Measurements from ENCODE around the gene LRP3. TPM values are rescaled to one million over a fixed set of nuclear protein-coding genes. Genes with fewer than 3 reads are reported as not detected.
"Not testable (repeated sequence)": the region's sequence is repeated elsewhere in the genome, so short reads cannot be mapped to it uniquely, and the experiment has no call there.

The LRP3 gene
- total RNA-seq, 1 donor from 2014 or later = 28.8 TPM

- H3K4me3 ChIP-seq = no peak overlapping the region
- peaks cover 10% of the 10 kb centered on the region for H3K27me3 ChIP-seq
- no peak for DNase-seq (ENCODE audit: low spot score in 2 of 2)
- no peaks in the 10 kb centered on the region for H3K4me1 ChIP-seq
- H3K36me3 ChIP-seq = no peaks in the 10 kb centered on the region
- intact Hi-C loops (cut with DNase I) = no loop called here
- no peaks in the 10 kb centered on the region for H3K9me3 ChIP-seq
- no peak for TF ChIP-seq CTCF (IDR thresholded peaks at IDR 0.05)
- no peak overlapping the region for H3K27ac ChIP-seq
Observed at GRCh38 chr19:33221638-33222037, 27.5 kb downstream of the LRP3 start.

- H3K27me3 ChIP-seq = peaks cover 16% of the 10 kb centered on the region
- H3K36me3 ChIP-seq; intact Hi-C loops (cut with DNase I); H3K9me3 ChIP-seq; H3K4me3 ChIP-seq; DNase-seq (ENCODE audit: low spot score in 2 of 2); H3K27ac ChIP-seq; H3K4me1 ChIP-seq: not testable (repeated sequence)
Observed at GRCh38 chr19:33222255-33222654, 28.1 kb downstream of the LRP3 start.

DNA sequence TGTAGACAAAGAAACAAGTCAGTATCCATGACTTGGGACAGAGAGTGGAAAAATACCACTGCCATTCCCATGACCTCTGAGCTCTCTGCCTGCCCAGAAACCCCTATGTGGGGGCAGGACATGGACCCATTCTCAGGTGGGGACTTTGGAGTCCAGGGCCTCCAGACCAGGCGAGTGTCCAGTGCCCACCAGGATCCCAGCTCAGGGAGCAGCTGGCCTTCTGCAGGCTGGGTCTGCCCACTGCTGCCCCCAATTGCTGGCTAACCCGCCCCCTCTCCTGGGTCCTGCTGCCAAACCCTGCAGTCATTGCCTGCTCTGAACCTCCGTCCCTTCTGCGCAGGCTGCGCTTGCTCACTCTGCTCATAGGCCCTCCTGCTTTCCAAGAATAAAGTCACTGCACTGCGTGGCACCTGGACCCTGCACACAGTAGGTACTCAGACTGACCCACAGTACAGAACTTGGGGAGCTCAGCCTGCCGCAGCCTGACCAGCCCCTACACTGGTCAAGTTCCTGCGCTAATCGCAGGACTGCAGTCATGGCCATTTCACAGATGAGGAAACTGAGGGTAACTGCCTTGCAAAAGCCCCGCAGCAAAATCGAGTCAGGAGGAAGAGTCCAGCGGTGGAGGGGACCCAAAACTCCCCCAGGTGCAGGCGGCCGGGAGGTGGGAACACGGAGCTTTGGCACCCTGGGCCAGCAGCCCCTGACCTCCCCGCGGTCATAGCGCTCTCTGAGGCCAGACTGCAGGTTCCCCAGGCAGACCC, 30.7 kb downstream of the LRP3 start:
- Histone ChIP-seq H3K4me3 (peak overlapping the region; percentile 14 to 16), H3K36me3 (no peaks in the 10 kb centered on the region), H3K4me1 (no peaks in the 10 kb centered on the region), H3K27me3 (peaks cover 16% of the 10 kb centered on the region), H3K9me3 (peaks cover 13 to 17% of the 10 kb centered on the region in 2 donors), H3K27ac (no peak overlapping the region)
- intact Hi-C loops (cut with DNase I) = no loop called here
- TF ChIP-seq CTCF (IDR thresholded peaks at IDR 0.05) = no peak
- no peak for DNase-seq (ENCODE audit: low spot score in 2 of 2)

DNA sequence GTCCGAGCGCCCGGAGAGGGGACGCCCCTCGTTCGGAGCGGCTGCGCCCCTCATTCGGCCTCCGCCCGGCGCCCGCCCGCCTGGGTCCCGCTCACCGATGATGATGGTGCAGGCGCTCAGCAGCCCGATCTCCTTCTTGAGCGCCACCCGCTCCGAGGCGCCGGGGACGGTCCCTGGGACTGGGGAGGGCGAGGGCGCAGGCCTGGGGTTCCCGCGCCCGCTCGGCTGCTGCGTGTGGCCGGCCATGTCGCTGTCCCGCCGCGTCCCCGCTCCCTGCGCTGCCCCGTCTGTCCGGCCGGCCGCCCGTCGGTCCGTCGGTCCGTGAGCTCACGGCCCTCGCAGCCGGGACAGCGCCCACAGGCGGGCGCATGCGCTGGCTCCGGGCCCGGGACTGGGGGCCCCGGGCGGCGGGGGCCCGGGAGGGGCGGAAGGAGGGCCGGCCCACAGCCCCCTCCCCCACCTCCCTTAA, 31.4 kb downstream of the LRP3 start, which contains the start of gene SLC7A10:
Gene SLC7A10, minus strand, starts transcription at position 393 of the 469 bp plus-strand sequence. Its CDS starts 147 bp downstream, at position 246.
- H3K36me3 ChIP-seq = no peaks in the 10 kb centered on the region
- peaks cover 16% of the 10 kb centered on the region for H3K27me3 ChIP-seq
- peaks cover 13 to 17% of the 10 kb centered on the region in 2 donors for H3K9me3 ChIP-seq
- no peak for DNase-seq (ENCODE audit: low spot score in 2 of 2)
- no peak within 1 kb of the TSS for H3K27ac ChIP-seq
- H3K4me3 ChIP-seq = peak within 1 kb of the TSS; percentile 16 to 27
- intact Hi-C loops (cut with DNase I) = no loop called here
- no peaks in the 10 kb centered on the region for H3K4me1 ChIP-seq
- TF ChIP-seq CTCF (IDR thresholded peaks at IDR 0.05) = no peak

DNA sequence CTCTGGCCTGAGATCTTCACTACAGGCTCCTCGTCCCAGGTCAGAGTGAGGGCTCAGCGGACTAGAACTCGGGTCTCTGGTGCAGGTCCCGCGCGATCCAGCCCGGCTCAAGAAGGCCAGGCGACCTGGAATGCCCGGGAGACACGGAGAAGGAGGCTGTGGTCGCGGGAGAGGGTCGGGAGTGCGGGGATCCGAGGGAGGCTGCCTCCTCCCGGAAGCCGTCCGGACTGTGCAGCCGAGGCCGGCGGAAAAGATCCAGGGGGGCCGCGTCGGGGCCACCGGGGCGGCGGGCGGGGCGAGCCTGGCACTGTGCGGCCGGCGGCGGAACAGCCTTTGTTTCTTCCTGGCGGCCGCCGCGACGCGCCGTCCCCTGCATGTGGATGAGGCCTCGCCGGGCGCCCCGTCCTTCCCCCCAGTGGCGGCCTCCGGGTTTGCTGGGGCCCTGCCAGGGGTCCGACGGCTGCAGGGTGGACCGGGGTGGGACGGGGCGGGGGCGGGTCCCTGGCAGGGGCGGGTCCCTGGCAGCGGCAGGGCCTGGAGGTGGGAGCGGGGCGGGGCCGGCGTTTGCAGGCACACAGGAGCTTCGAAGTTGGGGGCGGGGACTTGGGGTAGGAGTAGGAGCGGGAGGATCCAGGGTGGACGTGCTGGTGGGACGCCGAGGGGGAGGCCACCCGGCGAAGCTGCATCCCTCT, 32.6 kb downstream of the LRP3 start:
- peak overlapping the region; percentile 13 to 27 for H3K4me3 ChIP-seq
- DNase-seq (ENCODE audit: low spot score in 2 of 2) = no peak
- H3K36me3 ChIP-seq = no peaks in the 10 kb centered on the region
- no peak overlapping the region for H3K27ac ChIP-seq
- H3K4me1 ChIP-seq = no peaks in the 10 kb centered on the region
- peaks cover 13 to 17% of the 10 kb centered on the region in 2 donors for H3K9me3 ChIP-seq
- TF ChIP-seq CTCF (IDR thresholded peaks at IDR 0.05) = no peak
- peaks cover 16% of the 10 kb centered on the region for H3K27me3 ChIP-seq
- intact Hi-C loops (cut with DNase I) = no loop called here

DNA sequence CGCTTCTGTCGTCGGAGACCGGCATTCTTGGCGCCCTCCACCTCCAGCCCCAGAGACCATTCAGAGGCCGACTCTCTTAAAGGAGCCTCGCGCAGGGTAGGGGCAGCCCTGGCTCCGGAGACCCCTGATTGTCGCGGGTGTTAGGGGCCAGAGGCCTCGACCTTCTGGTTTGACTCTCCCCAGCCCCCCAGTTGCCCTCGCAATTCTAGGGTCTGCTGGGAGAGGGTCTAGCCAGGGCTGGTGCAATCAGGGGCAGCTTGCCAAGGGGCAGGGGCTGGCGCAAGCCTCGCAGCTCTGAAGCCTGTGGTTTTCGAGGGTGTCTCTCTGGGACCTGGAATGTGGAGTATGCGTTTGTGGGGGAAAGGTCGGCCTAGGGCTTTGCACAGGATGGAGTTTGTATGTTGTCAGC, 33.1 kb downstream of the LRP3 start:
- Histone ChIP-seq H3K4me3 (peak overlapping the region in 1 of 2 donors; percentile 13), H3K27me3 (peaks cover 16% of the 10 kb centered on the region), H3K36me3 (no peaks in the 10 kb centered on the region), H3K27ac (no peak overlapping the region), H3K9me3 (peaks cover 13 to 17% of the 10 kb centered on the region in 2 donors), H3K4me1 (no peaks in the 10 kb centered on the region)
- no peak for TF ChIP-seq CTCF (IDR thresholded peaks at IDR 0.05)
- intact Hi-C loops (cut with DNase I) = no loop called here
- DNase-seq (ENCODE audit: low spot score in 2 of 2) = no peak
